ENCODE results near the gene CDT1.

DNA sequence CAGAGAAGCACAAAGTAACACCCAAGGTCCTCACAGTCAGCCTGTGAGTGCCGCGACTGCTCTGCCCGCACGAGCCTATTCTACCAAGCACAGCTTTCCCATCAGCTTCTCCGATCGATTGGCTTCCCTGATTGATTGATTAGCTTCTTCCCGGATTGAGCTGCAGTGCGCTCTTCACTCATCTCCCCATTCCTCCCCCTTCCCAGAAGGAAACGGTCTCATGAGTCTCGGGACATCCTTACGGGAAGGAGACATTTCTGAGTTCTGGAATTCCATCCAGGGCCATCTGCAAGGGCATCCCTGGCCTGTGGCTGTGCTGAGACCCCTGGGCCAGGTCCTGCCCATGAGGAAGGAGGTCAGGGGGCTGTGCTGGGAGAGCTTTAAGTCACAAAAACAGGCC is 36.6 kb upstream of the CDT1 start:
- TF ChIP-seq, protein P1, sequence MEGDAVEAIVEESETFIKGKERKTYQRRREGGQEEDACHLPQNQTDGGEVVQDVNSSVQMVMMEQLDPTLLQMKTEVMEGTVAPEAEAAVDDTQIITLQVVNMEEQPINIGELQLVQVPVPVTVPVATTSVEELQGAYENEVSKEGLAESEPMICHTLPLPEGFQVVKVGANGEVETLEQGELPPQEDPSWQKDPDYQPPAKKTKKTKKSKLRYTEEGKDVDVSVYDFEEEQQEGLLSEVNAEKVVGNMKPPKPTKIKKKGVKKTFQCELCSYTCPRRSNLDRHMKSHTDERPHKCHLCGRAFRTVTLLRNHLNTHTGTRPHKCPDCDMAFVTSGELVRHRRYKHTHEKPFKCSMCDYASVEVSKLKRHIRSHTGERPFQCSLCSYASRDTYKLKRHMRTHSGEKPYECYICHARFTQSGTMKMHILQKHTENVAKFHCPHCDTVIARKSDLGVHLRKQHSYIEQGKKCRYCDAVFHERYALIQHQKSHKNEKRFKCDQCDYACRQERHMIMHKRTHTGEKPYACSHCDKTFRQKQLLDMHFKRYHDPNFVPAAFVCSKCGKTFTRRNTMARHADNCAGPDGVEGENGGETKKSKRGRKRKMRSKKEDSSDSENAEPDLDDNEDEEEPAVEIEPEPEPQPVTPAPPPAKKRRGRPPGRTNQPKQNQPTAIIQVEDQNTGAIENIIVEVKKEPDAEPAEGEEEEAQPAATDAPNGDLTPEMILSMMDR (conservative IDR thresholded peaks at IDR 0.05; ENCODE audit: low read depth in 2 of 2) = no peak
- TF ChIP-seq POLR2AphosphoS5 (IDR thresholded peaks at IDR 0.05; ENCODE audit: low read depth) = no peak
- TF ChIP-seq EZH2phosphoT487 (IDR thresholded peaks at IDR 0.05; ENCODE audit: unreplicated experiment) = no peak
- TF ChIP-seq, protein P2, sequence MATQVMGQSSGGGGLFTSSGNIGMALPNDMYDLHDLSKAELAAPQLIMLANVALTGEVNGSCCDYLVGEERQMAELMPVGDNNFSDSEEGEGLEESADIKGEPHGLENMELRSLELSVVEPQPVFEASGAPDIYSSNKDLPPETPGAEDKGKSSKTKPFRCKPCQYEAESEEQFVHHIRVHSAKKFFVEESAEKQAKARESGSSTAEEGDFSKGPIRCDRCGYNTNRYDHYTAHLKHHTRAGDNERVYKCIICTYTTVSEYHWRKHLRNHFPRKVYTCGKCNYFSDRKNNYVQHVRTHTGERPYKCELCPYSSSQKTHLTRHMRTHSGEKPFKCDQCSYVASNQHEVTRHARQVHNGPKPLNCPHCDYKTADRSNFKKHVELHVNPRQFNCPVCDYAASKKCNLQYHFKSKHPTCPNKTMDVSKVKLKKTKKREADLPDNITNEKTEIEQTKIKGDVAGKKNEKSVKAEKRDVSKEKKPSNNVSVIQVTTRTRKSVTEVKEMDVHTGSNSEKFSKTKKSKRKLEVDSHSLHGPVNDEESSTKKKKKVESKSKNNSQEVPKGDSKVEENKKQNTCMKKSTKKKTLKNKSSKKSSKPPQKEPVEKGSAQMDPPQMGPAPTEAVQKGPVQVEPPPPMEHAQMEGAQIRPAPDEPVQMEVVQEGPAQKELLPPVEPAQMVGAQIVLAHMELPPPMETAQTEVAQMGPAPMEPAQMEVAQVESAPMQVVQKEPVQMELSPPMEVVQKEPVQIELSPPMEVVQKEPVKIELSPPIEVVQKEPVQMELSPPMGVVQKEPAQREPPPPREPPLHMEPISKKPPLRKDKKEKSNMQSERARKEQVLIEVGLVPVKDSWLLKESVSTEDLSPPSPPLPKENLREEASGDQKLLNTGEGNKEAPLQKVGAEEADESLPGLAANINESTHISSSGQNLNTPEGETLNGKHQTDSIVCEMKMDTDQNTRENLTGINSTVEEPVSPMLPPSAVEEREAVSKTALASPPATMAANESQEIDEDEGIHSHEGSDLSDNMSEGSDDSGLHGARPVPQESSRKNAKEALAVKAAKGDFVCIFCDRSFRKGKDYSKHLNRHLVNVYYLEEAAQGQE (IDR thresholded peaks at IDR 0.05; ENCODE audit: unreplicated experiment) = no peak
